HepG2 (cell line): ENCODE data around the gene SLC35A1. TPM values are rescaled to one million over a fixed set of nuclear protein-coding genes. Genes with fewer than 3 reads are reported as not detected.

Experiments
- HDAC6 ChIP-seq: fragments of 200-600 bp; sonication (generic); IDR thresholded peaks from 2 replicates; pipeline ENCODE4 v1.7.0; 2017; ENCODE audit warnings: mild to moderate bottlenecking, antibody characterized with exemption, low read length, low read depth
- HOXA3 ChIP-seq: sonication (generic); formaldehyde crosslinking; IDR thresholded peaks from 2 replicates; pipeline ENCODE4 v1.5.0; 2020; ENCODE audit warnings: missing genetic modification reagents
- MAZ ChIP-seq, 2 experiments: sonication (generic) in 1 of 2; formaldehyde crosslinking in 1 of 2; IDR thresholded peaks; 2 replicates each; pipeline versions ENCODE4 v1.5.0 to v1.6.1; 2012 to 2020; ENCODE audit warnings: low read depth in 2 of 2, mild to moderate bottlenecking in 2 of 2, borderline replicate concordance in 1 of 2, improper control_type of control experiment in 1 of 2, low read length in 1 of 2, missing genetic modification reagents in 1 of 2, moderate library complexity in 1 of 2
- MTA1 ChIP-seq: sonication (generic); formaldehyde crosslinking; IDR thresholded peaks from 2 replicates; pipeline ENCODE4 v1.4.0; 2020; ENCODE audit warnings: missing genetic modification reagents, mild to moderate bottlenecking, borderline replicate concordance
- MYPOP ChIP-seq: sonication (generic); formaldehyde crosslinking; IDR thresholded peaks from 2 replicates; pipeline ENCODE4 v1.8.1; 2023; ENCODE audit warnings: mild to moderate bottlenecking, moderate library complexity, missing genetic modification reagents
- PCBP1 ChIP-seq: fragments of 200-400 bp; formaldehyde crosslinking; IDR thresholded peaks from 2 replicates; pipeline ENCODE4 v1.6.1; 2017; ENCODE audit warnings: mild to moderate bottlenecking, low read depth, low read length, borderline replicate concordance
- PTBP1 ChIP-seq: fragments of 200-400 bp; formaldehyde crosslinking; IDR thresholded peaks from 2 replicates; pipeline ENCODE4 v1.6.1; 2018; ENCODE audit warnings: low read length, low read depth; ENCODE audit not compliant: poor library complexity, severe bottlenecking
- TFDP2 ChIP-seq: sonication (generic); formaldehyde crosslinking; IDR thresholded peaks from 2 replicates; pipeline ENCODE4 v1.4.0; 2020; ENCODE audit warnings: missing genetic modification reagents
- THAP11 ChIP-seq: IDR thresholded peaks from 2 replicates; pipeline ENCODE4 v1.6.1; 2016; ENCODE audit warnings: missing biosample characterization, missing genetic modification reagents
- TOE1 ChIP-seq: sonication (generic); formaldehyde crosslinking; IDR thresholded peaks from 2 replicates; pipeline ENCODE4 v1.4.0; 2020; ENCODE audit warnings: mild to moderate bottlenecking, missing genetic modification reagents
- ZBTB40 ChIP-seq, 2 experiments: fragments of 450-650 bp in 1 of 2; sonication (generic) in 1 of 2; formaldehyde crosslinking in 1 of 2; IDR thresholded peaks; 2 replicates each; pipeline versions ENCODE4 v1.6.1 to v1.8.0; 2016 to 2022; ENCODE audit warnings: antibody characterized with exemption in 1 of 2, mild to moderate bottlenecking in 1 of 2, missing genetic modification reagents in 1 of 2
- ZNF160 ChIP-seq: sonication (generic); formaldehyde crosslinking; IDR thresholded peaks from 2 replicates; pipeline ENCODE4 v1.8.0; 2022; ENCODE audit warnings: mild to moderate bottlenecking, inconsistent platforms, missing genetic modification reagents
- ZNF383 ChIP-seq: sonication (generic); formaldehyde crosslinking; IDR thresholded peaks from 2 replicates; pipeline ENCODE4 v1.4.0; 2020; ENCODE audit warnings: missing genetic modification reagents, mild to moderate bottlenecking, borderline replicate concordance
- ZNF746 ChIP-seq: sonication (generic); formaldehyde crosslinking; IDR thresholded peaks from 2 replicates; pipeline ENCODE4 v1.8.0; 2022; ENCODE audit warnings: mild to moderate bottlenecking, missing genetic modification reagents
- polyA plus RNA-seq, 8 experiments: library from polyadenylated mRNA; depleted of rRNA in 3 of 8; stranded (reverse) in 7 of 8; unstranded in 1 of 8; fragments of >200 nt; fragmentation: Illumina TruSeq in 4 of 8; extraction: Trizol in 4 of 8; gene quantifications; 2 replicates each; pipeline versions ENCODE4 v1.2.1 to v1.2.3, GENCODE V29; 2011 to 2016; ENCODE audit warnings: low read depth in 4 of 8, missing spikeins in 1 of 8, mixed read lengths in 1 of 8; ENCODE audit not compliant: insufficient read depth in 1 of 8
- total RNA-seq, 5 experiments: library from RNA; depleted of rRNA; stranded (reverse); fragments of >200 nt; fragmentation: Illumina TruSeq; extraction: Trizol; gene quantifications; 2 replicates each; pipeline ENCODE4 v1.2.3, GENCODE V29; 2016; ENCODE audit warnings: low read depth in 1 of 5
- TF ChIP-seq, protein P1 (sequence below): sonication (generic); formaldehyde crosslinking; IDR thresholded peaks from 2 replicates; pipeline ENCODE4 v1.4.0; 2020; ENCODE audit warnings: missing genetic modification reagents

Gene SLC35A1
- total and polyA plus RNA-seq, 2 of the 13 experiments (the other 11 are each of a cell fraction or from before 2014, with no cell fraction given), result 24.8 to 25.1 TPM

DNA sequence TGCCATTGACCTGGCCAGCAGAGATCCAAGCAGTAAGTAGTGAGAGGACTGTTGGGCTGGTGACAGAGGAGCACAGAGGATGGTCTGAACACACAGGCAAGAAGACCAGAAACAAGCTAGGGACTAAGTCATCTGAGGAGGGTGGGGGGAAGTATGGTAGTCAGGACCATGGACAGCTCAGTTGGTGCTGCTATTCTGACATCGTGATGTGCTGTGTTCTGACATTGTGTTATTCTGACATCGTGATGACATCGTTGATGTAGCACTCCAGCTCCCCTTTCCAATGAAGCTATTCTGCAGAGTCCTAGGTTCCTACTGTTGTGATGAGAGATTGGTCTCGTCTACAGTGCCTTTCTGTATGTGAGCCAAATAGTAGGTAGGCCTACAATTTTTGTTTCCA is 36.3 kb upstream of the SLC35A1 start (continued):
- no peak for TF ChIP-seq ZBTB40 (IDR thresholded peaks at IDR 0.05)
- TF ChIP-seq ZBTB40 (CRISPR knock-in tag; IDR thresholded peaks at IDR 0.05), result no peak
- no peak for TF ChIP-seq PCBP1
- TF ChIP-seq PTBP1, result no peak
- no peak for TF ChIP-seq MTA1 (CRISPR knock-in tag)
- TF ChIP-seq ZNF160 (CRISPR knock-in tag), result peak; percentile 86; the same call in 1 of the 2 replicates
- peak; percentile 71 for TF ChIP-seq THAP11 (CRISPR knock-in tag)
- 0 out of 2 replicates have a peak, but pooled peaks have one; percentile 39 for TF ChIP-seq MAZ (IDR thresholded peaks at IDR 0.05; ENCODE audit: borderline replicate concordance, low read depth, low read length)
- TF ChIP-seq MAZ (CRISPR knock-in tag; IDR thresholded peaks at IDR 0.05; ENCODE audit: low read depth), result 0 out of 2 replicates have a peak, but pooled peaks have one; percentile 53
- TF ChIP-seq MYPOP, result peak; percentile 66; the same call in 1 of the 2 replicates
- TF ChIP-seq, protein P1, sequence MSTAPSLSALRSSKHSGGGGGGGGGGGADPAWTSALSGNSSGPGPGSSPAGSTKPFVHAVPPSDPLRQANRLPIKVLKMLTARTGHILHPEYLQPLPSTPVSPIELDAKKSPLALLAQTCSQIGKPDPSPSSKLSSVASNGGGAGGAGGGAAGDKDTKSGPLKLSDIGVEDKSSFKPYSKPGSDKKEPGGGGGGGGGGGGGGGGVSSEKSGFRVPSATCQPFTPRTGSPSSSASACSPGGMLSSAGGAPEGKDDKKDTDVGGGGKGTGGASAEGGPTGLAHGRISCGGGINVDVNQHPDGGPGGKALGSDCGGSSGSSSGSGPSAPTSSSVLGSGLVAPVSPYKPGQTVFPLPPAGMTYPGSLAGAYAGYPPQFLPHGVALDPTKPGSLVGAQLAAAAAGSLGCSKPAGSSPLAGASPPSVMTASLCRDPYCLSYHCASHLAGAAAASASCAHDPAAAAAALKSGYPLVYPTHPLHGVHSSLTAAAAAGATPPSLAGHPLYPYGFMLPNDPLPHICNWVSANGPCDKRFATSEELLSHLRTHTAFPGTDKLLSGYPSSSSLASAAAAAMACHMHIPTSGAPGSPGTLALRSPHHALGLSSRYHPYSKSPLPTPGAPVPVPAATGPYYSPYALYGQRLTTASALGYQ (CRISPR knock-in tag), result no peak
- peak; percentile 76; the same call in 1 of the 2 replicates for TF ChIP-seq HOXA3 (CRISPR knock-in tag)
- no peak for TF ChIP-seq ZNF746
- no peak for TF ChIP-seq HDAC6
- no peak for TF ChIP-seq TFDP2 (CRISPR knock-in tag)
- TF ChIP-seq TOE1, result no peak
- TF ChIP-seq ZNF383 (CRISPR knock-in tag), result no peak
